NCI-H226 (cell line): ENCODE data around the gene CNOT11.
"Not testable (repeated sequence)": the region's sequence is repeated elsewhere in the genome, so short reads cannot be mapped to it uniquely, and the experiment has no call there.

Experiments used
- DNase-seq: peaks from one replicate; pipeline ENCODE4 v3.0.0-alpha.2; 2015

Gene CNOT11

GRCh38 chr2:101311696-101312017 lies 59.0 kb downstream of the CNOT11 start:
- no peak for DNase-seq

GRCh38 chr2:101316568-101316967 lies 63.9 kb downstream of the CNOT11 start:
- DNase-seq: not testable (repeated sequence)
